GM19328 (cell line): ENCODE results near the gene ZNF341.
"Not testable (repeated sequence)": the region's sequence is repeated elsewhere in the genome, so short reads cannot be mapped to it uniquely, and the experiment has no call there.

Experiments used
- ATAC-seq: cut with Tn5 transposase; IDR thresholded peaks from one replicate; pipeline ENCODE4 v1.9.1; 2021; ENCODE audit warnings: mild to moderate bottlenecking, moderate library complexity; ENCODE audit not compliant: unreplicated experiment

ZNF341 gene

DNA sequence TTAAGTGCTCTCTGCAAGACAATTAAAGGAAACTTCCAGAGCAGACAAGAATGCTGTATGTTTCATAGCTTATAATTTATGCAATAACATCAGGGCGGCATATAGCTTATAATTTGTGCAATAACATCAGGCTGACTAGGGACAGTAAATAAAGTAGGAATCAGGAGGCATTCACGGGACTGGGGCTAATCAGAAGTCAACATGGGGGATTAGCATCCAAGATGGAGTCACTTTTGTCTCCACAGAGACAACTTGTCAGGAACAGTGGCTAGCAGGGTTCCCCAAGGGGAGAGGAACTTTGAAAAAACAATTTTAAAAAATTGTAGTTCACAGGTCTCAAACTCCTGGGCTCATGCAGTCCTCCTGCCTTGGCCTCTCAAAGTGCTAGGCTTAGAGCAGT lies 3.3 kb upstream of the ZNF341 start:
- no peak for ATAC-seq

DNA sequence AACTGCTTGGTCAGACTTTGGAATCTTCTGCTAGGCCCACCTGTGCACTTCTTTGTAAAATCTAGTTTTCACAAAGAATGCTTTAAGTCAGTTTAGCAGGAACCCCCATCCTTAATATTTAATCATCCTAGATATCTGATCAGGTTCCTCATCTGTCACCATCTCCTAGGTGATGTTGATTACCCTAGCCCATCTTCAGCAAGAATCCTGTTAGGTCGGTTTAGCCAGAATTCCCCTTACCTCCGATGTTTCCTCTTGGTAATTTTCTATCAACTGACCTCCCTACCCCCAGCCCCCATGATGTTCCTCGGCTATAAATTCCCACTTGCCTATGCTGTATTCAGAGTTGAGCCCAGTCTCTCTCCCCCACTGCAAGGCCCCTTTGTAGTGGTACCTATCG lies 2.7 kb upstream of the ZNF341 start:
- ATAC-seq = no peak

DNA sequence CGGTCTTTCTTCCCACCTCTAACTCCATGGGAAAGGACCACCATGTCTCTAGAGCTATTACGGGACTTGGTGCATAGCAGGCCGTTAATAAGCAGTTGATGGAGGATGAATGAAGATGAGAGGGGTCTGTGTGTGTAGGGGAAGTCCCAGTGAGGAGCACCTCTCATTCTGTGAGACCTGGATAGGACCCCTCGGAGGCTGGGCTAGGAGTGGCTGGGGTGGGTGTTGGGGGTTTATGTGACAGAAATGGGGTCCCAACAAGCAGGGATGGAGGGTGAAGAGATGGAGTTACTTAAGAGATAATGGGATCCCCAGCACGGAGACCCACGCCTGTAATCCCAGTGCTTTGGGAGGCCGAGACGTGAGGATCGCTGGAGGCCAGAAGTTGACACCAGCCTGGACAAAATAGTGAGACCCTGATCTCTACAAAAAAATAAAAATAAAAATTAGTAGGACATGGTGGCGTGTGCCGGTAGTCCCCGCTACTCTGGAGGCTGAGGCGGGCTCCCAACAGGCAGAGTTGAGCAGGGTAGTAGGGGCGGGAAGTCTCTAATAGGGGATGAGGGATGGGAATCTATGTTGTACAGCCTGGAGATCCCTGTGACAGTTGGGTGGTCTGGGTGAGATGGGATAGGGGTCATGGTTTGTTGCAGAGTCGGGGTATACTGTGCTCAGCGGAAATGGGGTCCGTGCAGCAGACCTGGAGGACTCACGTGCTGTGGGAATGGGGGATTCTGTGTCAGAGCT lies 677 bp upstream of the ZNF341 start:
- ATAC-seq = no peak

DNA sequence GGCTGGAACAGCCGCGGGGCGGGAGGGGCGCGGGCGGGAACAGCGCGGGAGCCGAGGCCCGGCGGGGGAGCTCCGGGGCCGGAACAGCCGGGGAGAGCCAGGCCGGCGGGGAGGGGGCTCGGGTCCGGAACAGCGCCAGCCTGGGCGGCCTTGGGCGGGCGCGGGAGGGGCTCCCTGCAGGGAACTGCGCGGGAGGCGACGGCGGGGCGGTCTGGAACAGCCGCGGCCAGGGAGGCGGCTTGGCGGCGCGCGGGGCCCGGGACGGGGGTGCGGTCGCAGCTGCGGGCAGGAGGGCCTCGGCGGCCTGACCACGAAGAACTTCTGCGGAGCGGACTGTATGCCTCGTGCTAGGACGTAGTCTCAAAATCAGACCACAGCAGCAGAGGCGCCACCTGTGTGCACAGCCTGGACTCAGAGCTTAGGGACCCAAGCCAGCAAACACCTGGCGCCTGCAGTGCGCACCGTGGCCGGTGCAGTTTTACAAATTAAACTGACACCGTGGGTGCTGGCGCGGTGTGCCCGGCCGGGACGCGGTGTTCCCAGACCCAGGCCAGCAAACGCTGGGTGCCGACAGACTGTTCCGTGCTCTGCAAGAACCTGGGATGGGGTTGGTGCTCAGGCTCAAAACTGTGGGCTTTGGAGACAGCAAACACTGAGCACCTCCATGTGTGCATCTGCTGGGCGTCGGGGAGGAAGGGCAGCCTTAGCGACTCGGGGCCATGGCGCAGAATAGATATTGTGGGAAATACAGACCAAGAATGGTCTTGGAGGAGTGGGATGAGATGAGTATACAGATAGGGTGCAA lies 572 bp downstream of the ZNF341 start:
- peak; percentile 53 for ATAC-seq

DNA sequence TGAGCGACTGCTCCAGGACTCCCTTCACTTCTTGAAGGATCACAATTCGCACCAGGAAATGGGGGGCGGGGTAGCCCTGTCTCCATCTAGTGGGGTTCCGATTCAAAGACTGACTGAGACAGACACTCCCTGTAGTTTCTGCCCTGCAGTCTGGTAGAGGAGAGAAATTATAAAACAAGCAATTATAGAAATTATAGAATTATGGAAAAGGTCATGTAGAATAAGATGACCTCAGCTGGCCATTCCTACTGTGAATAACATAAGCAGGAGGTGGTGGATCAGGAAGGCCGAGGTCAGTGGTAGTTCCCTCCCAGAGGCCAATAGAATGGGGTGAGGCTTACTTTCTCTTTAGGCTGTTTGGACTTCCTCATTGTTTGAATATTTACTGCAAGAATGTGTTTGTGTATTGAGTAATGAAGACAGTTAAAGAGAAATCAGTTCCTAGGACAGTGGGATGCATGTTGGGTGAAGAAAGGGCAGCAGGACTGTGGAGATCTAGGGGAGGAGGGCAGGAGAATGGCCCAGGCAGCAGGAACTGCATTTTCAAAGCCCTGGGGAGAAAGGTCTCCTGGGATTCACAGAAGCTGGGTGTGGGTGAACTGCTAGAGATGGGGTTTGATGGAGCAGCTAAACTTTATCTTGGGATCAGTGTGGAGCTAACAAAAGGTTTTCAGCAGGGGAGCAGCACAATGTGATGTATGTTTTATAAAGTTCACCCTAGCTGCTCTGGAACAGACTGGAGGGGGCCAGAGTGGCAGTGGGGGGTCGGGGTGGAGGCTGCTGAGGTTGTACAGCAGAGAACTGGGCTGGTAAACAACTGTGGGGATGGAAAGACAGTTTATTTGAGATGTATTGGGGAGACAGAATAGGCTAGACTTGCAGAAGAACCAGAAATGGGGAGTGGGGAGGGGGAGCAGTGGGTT lies 2.1 kb downstream of the ZNF341 start:
- no peak for ATAC-seq

DNA sequence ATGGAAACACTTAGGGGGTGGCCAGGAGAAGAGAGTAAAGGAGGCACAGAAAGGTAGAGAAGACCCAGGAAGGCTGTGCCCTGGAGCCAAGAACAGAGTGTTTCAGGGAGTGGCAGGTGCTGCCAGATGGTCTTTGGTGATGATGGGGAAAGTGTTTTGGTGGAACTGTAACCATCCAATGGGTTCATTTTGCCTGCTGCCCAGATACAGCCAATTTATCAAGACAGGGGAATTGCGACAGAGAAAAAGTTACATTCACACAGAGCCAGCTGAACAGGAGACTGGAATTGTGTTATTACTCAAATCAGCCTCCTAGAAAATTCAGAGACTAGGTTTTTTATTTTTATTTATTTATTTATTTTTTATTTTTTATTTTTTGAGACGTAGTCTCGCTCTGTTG lies 5.2 kb downstream of the ZNF341 start:
- no peak for ATAC-seq

DNA sequence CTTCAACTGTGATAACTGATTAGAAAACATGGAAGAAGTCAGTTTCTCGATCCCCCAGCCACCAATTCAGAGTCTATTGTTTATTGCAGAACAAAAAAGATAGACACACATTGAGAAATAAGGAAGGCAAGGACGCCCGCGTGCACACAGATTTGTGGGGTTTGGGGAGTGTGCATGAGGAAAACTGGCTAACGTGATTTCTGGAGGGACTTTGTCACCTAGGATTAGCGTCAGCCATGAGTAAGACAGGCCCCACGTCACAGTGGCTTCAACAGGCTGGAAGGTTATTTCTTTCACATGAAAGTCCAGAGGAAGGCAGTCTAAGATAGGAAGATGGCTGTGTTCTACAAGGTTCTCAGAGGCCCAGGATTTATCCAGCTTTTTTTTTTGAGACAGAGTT lies 7.7 kb downstream of the ZNF341 start:
- ATAC-seq = no peak

DNA sequence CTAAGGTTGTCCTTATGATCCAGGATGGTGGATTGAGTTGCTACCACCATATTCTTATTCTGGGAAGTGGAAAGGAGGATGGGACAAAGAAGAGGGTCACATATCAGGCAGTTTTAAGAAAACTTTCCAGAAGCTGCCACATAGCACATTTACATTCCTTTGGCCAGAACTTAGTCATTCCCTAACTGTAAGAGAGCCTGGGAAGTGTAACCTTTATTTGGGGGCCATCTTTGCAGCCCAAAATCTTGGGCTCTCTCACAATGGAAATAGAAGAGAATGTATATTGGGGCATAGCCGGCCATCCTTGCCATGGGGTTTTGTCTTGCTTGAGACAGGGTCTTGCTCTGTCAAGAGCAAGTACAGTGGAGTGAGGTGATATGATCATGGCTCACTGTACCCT lies 8.4 kb downstream of the ZNF341 start:
- ATAC-seq = no peak

DNA sequence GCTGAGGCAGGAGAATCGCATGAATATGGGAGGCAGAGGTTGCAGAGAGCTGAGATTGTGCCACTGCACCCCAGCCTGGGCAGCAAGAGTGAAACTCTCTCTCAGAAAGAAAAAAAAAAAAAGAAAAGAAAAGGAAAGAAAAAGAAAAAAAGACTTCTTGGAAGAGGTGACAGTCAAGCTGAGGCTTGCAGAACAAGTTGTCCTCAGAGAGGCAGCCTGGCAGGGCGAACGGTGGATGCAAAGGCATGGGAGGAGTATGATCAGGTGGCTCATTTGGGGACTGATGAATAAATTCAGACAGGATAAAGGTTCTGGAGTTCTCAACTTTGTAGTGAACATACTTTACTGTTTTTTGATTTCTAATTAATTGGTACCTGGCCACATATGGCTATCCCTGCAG lies 12.4 kb downstream of the ZNF341 start:
- no peak for ATAC-seq

DNA sequence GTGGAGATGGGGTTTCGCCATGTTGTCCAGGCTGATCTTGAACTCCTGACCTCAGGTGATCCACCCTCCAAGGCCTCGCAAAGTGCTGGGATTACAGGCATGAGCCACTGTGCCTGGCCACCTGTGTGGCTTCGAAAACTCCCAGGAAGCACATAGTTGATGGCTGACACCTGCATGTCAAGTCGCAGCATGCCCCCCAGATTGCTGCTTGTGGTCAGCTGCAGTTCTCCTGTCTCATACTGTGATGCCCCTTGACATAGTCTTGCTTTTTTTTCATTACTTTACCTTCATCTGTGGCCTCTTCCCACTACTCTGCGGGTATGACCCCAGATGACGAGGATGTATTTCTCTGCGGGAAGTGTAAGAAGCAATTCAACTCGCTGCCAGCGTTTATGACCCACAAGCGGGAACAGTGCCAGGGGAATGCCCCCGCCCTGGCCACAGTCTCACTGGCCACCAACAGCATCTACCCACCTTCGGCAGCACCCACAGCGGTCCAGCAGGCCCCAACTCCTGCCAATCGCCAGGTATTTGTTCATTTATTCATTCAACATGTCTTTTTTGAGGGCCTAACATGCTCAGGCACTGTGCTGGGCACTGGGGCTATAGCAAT lies 13.1 kb downstream of the ZNF341 start:
- ATAC-seq = no peak

DNA sequence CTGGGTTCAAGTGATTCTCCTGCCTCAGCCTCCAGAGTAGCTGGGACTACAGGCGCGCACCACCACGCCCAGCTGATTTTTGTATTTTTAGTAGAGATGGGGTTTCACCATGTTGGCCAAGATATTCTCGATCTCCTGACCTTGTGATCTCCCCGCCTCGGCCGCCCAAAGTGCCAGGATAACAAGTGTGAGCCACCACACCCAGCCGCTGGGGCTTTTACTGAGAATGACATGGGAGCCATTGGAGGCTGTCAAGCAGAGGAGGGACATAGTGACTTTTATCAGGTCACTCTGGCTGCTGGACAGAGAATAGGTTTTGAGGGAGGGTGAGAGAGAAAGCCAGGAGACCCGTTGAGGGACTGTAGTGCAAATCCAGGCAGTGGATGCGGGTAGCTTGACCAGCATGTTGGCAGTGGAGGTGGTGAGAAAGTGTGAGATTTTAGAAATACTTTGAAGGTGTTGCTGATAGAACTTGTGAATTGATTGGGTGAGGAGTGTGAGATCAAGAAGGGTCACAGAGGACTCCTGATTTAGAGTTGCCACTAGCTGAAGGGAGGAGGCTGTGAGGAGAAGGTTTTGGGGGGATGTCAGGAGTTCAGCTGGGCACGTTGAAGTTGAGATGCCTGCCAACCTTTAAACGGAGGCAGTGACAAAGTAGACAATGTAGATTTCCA lies 14.7 kb downstream of the ZNF341 start:
- no peak for ATAC-seq

DNA sequence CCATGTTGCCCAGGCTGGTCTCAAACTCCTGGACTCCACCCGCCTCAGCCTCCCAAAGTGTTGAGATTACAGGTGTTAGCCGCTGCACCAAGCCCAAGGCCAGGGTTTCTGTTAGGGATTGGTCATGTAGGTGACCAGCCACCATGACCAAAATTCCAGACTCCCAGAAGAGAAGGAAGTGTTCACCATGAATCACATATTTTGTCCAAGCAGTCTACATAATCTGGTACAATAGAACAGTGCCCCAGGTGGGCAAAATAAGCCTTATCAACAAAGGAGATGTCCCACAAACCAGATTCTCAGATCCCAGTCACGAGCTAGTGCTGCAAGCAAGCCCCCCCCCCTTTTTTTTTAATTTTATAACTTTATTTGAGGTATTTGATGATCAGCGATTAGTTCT lies 20.0 kb downstream of the ZNF341 start:
- no peak for ATAC-seq

DNA sequence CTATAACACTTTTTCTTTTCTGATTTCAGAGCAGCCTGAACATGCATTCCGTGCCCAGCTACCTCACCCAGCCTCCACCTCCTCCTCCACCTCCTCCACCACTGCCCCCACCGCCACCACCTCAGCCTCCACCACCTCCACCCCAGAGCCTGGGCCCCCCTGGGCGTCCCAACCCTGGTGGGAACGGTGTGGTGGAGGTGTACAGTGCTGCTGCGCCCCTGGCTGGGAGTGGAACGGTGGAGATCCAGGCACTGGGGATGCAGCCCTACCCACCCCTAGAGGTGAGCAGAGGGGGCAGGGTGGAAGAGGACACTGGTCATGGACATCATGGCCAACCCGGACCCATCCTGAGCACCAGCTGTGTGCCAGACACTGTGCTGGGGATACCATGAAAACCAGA lies 21.3 kb downstream of the ZNF341 start:
- ATAC-seq = no peak

DNA sequence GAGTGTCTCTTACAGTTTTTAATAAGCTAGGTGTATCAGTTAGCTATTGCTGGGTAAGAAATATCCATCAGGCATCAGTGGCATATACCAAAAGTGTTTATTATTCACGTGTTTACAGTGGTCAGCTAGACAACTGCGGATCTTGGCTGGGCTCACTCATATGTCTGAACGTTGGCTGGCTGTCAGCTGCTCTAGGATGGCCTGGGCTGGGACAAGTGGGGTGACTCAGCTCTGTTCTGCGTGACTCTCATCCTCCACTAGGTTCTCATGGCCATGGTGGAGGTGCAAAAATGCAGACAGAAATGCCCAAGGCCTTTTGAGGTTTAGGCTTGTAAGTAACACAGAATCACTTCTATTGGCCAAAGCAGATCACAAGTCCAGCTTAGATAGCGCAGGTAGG lies 22.0 kb downstream of the ZNF341 start:
- no peak for ATAC-seq

DNA sequence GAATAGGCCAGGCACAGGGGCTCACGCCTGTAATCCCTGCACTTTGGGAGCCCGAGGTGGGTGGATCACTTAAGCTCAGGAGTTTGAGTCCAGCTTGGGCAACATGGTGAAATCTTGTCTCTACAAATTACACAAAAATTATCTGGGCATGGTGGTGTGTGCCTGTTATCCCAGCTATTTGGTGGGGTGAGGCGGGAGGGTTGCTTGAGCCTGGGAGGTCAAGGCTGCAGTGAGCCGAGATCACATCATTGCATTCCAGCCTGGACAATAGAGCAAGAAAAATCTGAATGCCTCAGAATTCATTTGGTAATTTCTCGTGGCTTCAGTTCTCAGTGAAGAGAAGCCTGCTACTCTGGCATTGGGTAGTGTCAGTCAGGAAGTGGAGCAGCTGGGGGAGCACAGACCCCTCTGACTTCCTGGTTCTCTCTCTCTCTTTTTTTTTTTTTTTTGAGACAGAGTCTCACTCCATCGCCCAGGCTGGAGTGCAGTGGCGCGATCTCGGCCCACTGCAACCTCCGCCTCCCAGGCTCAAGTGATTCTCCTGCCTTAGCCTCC lies 24.2 kb downstream of the ZNF341 start:
- ATAC-seq = not testable (repeated sequence)

DNA sequence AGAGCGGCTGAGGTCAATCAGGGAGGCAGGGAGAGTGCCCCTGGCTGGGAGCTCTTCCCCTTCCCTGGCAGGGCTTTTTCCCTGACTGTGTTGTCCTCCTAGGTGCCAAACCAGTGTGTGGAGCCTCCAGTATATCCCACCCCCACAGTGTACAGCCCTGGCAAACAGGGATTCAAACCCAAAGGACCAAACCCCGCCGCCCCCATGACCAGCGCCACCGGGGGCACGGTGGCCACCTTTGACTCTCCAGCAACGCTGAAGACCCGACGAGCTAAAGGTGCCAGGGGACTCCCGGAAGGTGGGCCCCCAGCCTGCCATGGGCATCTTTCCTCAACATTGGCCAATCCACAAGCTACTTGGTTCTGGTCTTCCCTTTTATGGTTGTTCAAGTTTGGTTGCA lies 25.2 kb downstream of the ZNF341 start:
- no peak for ATAC-seq

DNA sequence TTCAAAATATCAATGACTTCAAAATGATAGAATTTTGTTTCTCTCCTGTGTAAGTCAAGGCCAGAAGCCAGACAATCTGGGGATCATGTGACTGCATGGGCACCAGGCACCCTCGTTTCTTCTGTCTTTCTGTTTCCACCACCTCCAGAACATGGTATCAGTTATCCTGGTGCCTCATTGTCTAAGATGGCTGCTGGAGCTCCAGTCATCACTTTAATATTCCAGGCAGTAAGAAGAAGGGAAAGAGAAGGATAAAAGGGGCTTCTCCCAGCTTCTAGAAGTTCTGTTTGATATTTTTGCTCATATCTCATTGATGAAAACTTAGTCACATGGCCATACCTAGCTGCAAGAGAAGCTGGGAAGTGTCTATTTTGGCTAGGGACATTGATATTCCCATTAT lies 25.7 kb downstream of the ZNF341 start:
- no peak for ATAC-seq

DNA sequence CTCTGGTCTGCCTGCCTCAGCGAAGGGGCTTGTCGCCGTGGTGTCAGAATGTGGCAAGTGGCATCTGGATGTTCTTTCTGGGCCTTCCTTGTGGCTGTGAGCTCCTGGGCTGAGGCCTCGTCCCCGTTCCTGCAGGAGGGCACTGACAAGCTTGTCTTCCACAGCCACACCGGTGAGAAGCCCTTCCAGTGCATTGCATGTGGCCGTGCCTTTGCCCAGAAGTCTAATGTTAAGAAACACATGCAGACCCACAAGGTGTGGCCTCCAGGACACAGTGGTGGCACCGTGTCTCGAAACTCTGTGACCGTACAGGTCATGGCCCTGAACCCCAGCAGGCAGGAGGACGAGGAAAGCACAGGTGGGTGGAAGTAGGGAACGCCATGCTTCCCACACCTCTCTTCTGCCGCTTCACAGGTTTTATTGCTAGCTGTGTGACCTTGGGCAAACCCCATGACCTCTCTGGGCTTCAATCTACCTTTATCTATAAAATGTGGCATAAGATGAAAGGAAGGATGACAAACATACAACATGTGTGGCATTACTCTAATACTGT lies 30.0 kb downstream of the ZNF341 start:
- no peak for ATAC-seq

DNA sequence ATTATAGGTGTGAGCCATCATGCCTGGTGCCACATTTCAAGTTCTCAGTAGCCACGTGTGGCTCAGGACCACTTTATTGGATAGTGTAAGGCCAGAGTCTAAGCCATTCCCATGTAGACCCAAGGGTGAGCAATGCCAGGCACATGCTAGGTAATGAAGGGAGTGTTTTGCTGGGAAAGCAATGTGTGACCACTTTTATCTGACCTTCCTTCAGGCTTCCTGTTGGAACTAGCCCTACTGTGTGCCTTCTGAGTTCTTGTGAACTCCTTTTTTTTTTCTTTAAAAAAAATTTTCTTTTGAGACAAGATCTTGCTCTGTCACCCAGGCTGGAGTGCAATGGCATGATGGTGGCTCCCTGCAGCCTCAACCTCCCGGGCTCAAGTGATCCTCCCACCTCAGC lies 33.3 kb downstream of the ZNF341 start:
- ATAC-seq = no peak

DNA sequence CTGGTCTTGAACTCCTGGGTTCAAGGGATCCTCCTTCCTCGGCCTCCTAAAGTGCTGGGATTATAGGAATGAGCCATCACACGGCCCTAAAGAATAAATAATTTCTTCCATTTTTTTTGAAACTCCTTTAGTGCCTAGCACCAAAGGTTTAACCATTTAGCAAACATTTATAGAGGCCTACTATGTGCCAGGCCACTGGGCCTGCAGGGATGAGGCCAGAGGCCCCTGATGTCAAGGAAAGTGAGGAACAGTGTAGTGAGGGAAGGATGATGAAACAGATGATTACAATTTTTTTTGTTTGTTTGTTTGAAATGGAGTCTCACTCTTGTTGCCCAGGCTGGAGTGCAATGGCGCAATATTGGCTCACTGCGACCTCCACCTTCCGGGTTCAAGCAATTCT lies 33.8 kb downstream of the ZNF341 start:
- no peak for ATAC-seq
